Upper lobe of left lung (tissue), 6 donors: ENCODE measurements around the gene AGBL4. TPM values are rescaled to one million over a fixed set of nuclear protein-coding genes. Genes with fewer than 3 reads are reported as not detected.

Experiments
- ATAC-seq, 2 donors: fragments of 200-7000 bp; cut with Tn5 transposase; one replicate each; pipeline ENCODE4 v1.9.1; 2022; ENCODE audit warnings: mild to moderate bottlenecking in 2 of 2, moderate library complexity in 2 of 2; ENCODE audit not compliant: low FRiP score in 2 of 2
- DNase-seq, 2 donors: peaks; one replicate each; pipeline ENCODE4 v3.0.0-alpha.2; 2019 to 2020
- H3K27ac ChIP-seq, 4 donors: fragments of 200-600 bp; sonication (generic); one replicate each; pipeline ENCODE4 v1.5.1; 2016 to 2019
- H3K27me3 ChIP-seq, 4 donors: fragments of 200-600 bp; sonication (generic); one replicate each; pipeline ENCODE4 v1.5.1; 2017 to 2019
- H3K36me3 ChIP-seq, 4 donors: fragments of 200-600 bp; sonication (generic); one replicate each; pipeline ENCODE4 v1.5.1; 2016 to 2019
- H3K4me1 ChIP-seq, 4 donors: fragments of 200-600 bp; sonication (generic); one replicate each; pipeline ENCODE4 v1.5.1; 2018 to 2019
- H3K4me3 ChIP-seq, 4 donors: fragments of 200-600 bp; sonication (generic); one replicate each; pipeline ENCODE4 v1.5.1; 2017 to 2019; ENCODE audit warnings: mild to moderate bottlenecking in 2 of 4, moderate library complexity in 1 of 4
- H3K9me3 ChIP-seq, 4 donors: fragments of 200-600 bp; sonication (generic); one replicate each; pipeline ENCODE4 v1.5.1; 2018 to 2019
- CTCF ChIP-seq, 6 experiments: fragments of 450-650 bp in 4 of 6; fragments of 200-600 bp in 2 of 6; sonication (generic) in 2 of 6; IDR thresholded peaks; one replicate each; pipeline ENCODE4 v1.5.1; 2016 to 2019; ENCODE audit warnings: antibody characterized with exemption in 6 of 6
- EP300 ChIP-seq, 4 donors: sonication (generic); formaldehyde crosslinking; IDR thresholded peaks; one replicate each; pipeline ENCODE4 v1.5.1; 2017; ENCODE audit warnings: antibody characterized with exemption in 4 of 4, control low read depth in 2 of 4
- POLR2A ChIP-seq, 4 donors: fragments of 450-650 bp; IDR thresholded peaks; one replicate each; pipeline ENCODE4 v1.5.1; 2016 to 2017; ENCODE audit warnings: antibody characterized with exemption in 4 of 4, mild to moderate bottlenecking in 2 of 4
- POLR2AphosphoS5 ChIP-seq, 2 donors: sonication (generic); formaldehyde crosslinking; IDR thresholded peaks; one replicate each; pipeline ENCODE4 v1.5.1; 2017; ENCODE audit warnings: antibody characterized with exemption in 2 of 2
- WGBS, 2 donors: methylation state at CpG; one replicate each; pipeline ENCODE4 v1.1.5; 2017 to 2018; 5-methylcytosine and 5-hydroxymethylcytosine counted together
- total RNA-seq, 6 donors: library from RNA; depleted of rRNA in 4 of 6; stranded (reverse); fragments of >200 nt in 4 of 6; gene quantifications; one replicate each; pipeline versions ENCODE4 v1.1.0 to v1.2.1, GENCODE V29; 2016 to 2021
- donor health status: DM: no; HTN: no; CAD: no; lungs with moderate emphysema.
- donor health status: DM: no; HTN: yes; CAD: no; lungs with severe emphysema.

AGBL4 gene
- total RNA-seq, 6 donors from 2014 or later, result 0.57 to 10.5 (median 1.5) TPM

- ATAC-seq (no peak), DNase-seq (no peak)
- no peaks in the 10 kb centered on the region for H3K36me3 ChIP-seq
- 85 to 86% methylated on average over 4 of the region's 4 CpGs for WGBS, 2 donors
- no peak for TF ChIP-seq POLR2A (IDR thresholded peaks at IDR 0.05)
- TF ChIP-seq POLR2AphosphoS5 (IDR thresholded peaks at IDR 0.05), result no peak
- no peak for TF ChIP-seq CTCF (IDR thresholded peaks at IDR 0.05)
- TF ChIP-seq EP300 (IDR thresholded peaks at IDR 0.05), result no peak
- H3K27me3 ChIP-seq, result no peaks in the 10 kb centered on the region
- H3K4me1 ChIP-seq, result no peaks in the 10 kb centered on the region
- no peak overlapping the region for H3K4me3 ChIP-seq
- no peak overlapping the region for H3K27ac ChIP-seq
- H3K9me3 ChIP-seq, result no peaks in the 10 kb centered on the region
Observed at GRCh38 chr1:48645883-48646282, 1377.9 kb downstream of the AGBL4 start.

GRCh38 chr1:48644905-48645605 lies 1378.7 kb downstream of the AGBL4 start:
- 57 to 87% methylated on average over 3 of the region's 3 CpGs for WGBS, 2 donors
- TF ChIP-seq POLR2AphosphoS5 (IDR thresholded peaks at IDR 0.05) (no peak), POLR2A (IDR thresholded peaks at IDR 0.05) (no peak), CTCF (IDR thresholded peaks at IDR 0.05) (no peak), EP300 (IDR thresholded peaks at IDR 0.05) (no peak)
- no peak for ATAC-seq
- H3K9me3 ChIP-seq, result no peaks in the 10 kb centered on the region
- H3K4me1 ChIP-seq, result no peaks in the 10 kb centered on the region
- no peaks in the 10 kb centered on the region for H3K36me3 ChIP-seq
- DNase-seq, result no peak
- H3K27me3 ChIP-seq, result no peaks in the 10 kb centered on the region
- no peak overlapping the region for H3K4me3 ChIP-seq
- no peak overlapping the region for H3K27ac ChIP-seq

GRCh38 chr1:48644190-48644900 lies 1379.4 kb downstream of the AGBL4 start:
- Histone ChIP-seq H3K4me3 (no peak overlapping the region), H3K36me3 (no peaks in the 10 kb centered on the region), H3K27me3 (no peaks in the 10 kb centered on the region), H3K27ac (no peak overlapping the region), H3K9me3 (no peaks in the 10 kb centered on the region), H3K4me1 (no peaks in the 10 kb centered on the region)
- no peak for TF ChIP-seq POLR2A (IDR thresholded peaks at IDR 0.05)
- no peak for TF ChIP-seq EP300 (IDR thresholded peaks at IDR 0.05)
- TF ChIP-seq POLR2AphosphoS5 (IDR thresholded peaks at IDR 0.05), result no peak
- TF ChIP-seq CTCF (IDR thresholded peaks at IDR 0.05), result no peak
- DNase-seq, result no peak
- ATAC-seq, result peak in 1 of 2 donors; percentile 55
- WGBS, 2 donors, result 91 to 94% methylated on average over 7 of the region's 7 CpGs

GRCh38 chr1:48643193-48643592 lies 1380.6 kb downstream of the AGBL4 start:
- WGBS, 2 donors, result 92 to 100% methylated on average over 1 of the region's 1 CpG

More at GRCh38 chr1:48643193-48643592, 1380.6 kb downstream of the AGBL4 start:
- ATAC-seq (peak in 1 of 2 donors; percentile 52), DNase-seq (no peak)
- H3K4me1 ChIP-seq, result no peaks in the 10 kb centered on the region
- H3K27me3 ChIP-seq, result no peaks in the 10 kb centered on the region
- H3K36me3 ChIP-seq, result no peaks in the 10 kb centered on the region
- H3K27ac ChIP-seq, result no peak overlapping the region
- H3K4me3 ChIP-seq, result no peak overlapping the region
- no peaks in the 10 kb centered on the region for H3K9me3 ChIP-seq
- TF ChIP-seq POLR2AphosphoS5 (IDR thresholded peaks at IDR 0.05), result no peak
- no peak for TF ChIP-seq EP300 (IDR thresholded peaks at IDR 0.05)
- TF ChIP-seq CTCF (IDR thresholded peaks at IDR 0.05), result no peak
- TF ChIP-seq POLR2A (IDR thresholded peaks at IDR 0.05), result no peak
